HEK293 (cell line): Measurements from ENCODE around the gene VDAC1.

ENCODE experiments used
- GLIS1 ChIP-seq: fragments of 450-650 bp; formaldehyde crosslinking; IDR thresholded peaks from 2 replicates; pipeline ENCODE4 v1.5.1; 2016; ENCODE audit warnings: missing biosample characterization, missing genetic modification characterization
- HOXD13 ChIP-seq: sonication (generic); formaldehyde crosslinking; IDR thresholded peaks from 2 replicates; pipeline ENCODE4 v1.8.0; 2022; ENCODE audit warnings: missing genetic modification reagents, borderline replicate concordance
- INSM2 ChIP-seq: fragments of 450-650 bp; formaldehyde crosslinking; IDR thresholded peaks from 2 replicates; pipeline ENCODE4 v1.5.1; 2016; ENCODE audit warnings: missing biosample characterization, missing genetic modification characterization
- PBX3 ChIP-seq: sonication (generic); formaldehyde crosslinking; IDR thresholded peaks from 2 replicates; pipeline ENCODE4 v1.8.1; 2022; ENCODE audit warnings: mild to moderate bottlenecking, moderate library complexity, missing genetic modification reagents
- PRDM6 ChIP-seq: fragments of 450-650 bp; formaldehyde crosslinking; IDR thresholded peaks from 2 replicates; pipeline ENCODE4 v1.5.1; 2017; ENCODE audit warnings: missing biosample characterization, missing genetic modification characterization
- SCRT1 ChIP-seq: fragments of 450-650 bp; formaldehyde crosslinking; IDR thresholded peaks from 2 replicates; pipeline ENCODE4 v1.5.1; 2016; ENCODE audit warnings: missing biosample characterization, missing genetic modification characterization, borderline replicate concordance
- WT1 ChIP-seq: fragments of 450-650 bp; formaldehyde crosslinking; IDR thresholded peaks from 2 replicates; pipeline ENCODE4 v1.5.1; 2016; ENCODE audit warnings: missing biosample characterization, missing genetic modification characterization
- YY2 ChIP-seq: fragments of 450-650 bp; formaldehyde crosslinking; IDR thresholded peaks from 2 replicates; pipeline ENCODE4 v1.5.1; 2016; ENCODE audit warnings: missing biosample characterization, missing genetic modification characterization
- ZBTB7A ChIP-seq: fragments of 450-650 bp; formaldehyde crosslinking; IDR thresholded peaks from 2 replicates; pipeline ENCODE4 v1.5.1; 2016; ENCODE audit warnings: low read depth, missing biosample characterization, missing genetic modification characterization
- ZFP69B ChIP-seq: fragments of 450-650 bp; formaldehyde crosslinking; IDR thresholded peaks from 2 replicates; pipeline ENCODE4 v1.5.1; 2016; ENCODE audit warnings: missing biosample characterization, missing genetic modification characterization
- ZNF114 ChIP-seq: fragments of 450-650 bp; formaldehyde crosslinking; IDR thresholded peaks from 2 replicates; pipeline ENCODE4 v1.5.0; 2017; ENCODE audit warnings: missing biosample characterization, missing genetic modification characterization
- ZNF132 ChIP-seq: fragments of 450-650 bp; formaldehyde crosslinking; IDR thresholded peaks from 2 replicates; pipeline ENCODE4 v1.5.1; 2017; ENCODE audit warnings: missing biosample characterization, missing genetic modification characterization, borderline replicate concordance
- ZNF221 ChIP-seq: fragments of 450-650 bp; formaldehyde crosslinking; IDR thresholded peaks from 2 replicates; pipeline ENCODE4 v1.5.1; 2017; ENCODE audit warnings: missing biosample characterization, missing genetic modification characterization, borderline replicate concordance
- ZNF24 ChIP-seq: fragments of 450-650 bp; formaldehyde crosslinking; IDR thresholded peaks from 2 replicates; pipeline ENCODE4 v1.5.1; 2016; ENCODE audit warnings: missing biosample characterization, missing genetic modification characterization
- ZNF274 ChIP-seq, 2 experiments: fragments of 200-500 bp in 1 of 2; fragments of 450-650 bp in 1 of 2; sonication (Bioruptor generic) in 1 of 2; formaldehyde crosslinking in 1 of 2; IDR thresholded peaks; 2 replicates each; pipeline versions ENCODE4 v1.5.1 to v1.6.1; 2014 to 2016; ENCODE audit warnings: borderline replicate concordance in 1 of 2, inconsistent platforms in 1 of 2, low read length in 1 of 2, missing biosample characterization in 1 of 2, missing genetic modification characterization in 1 of 2
- ZNF302 ChIP-seq: fragments of 450-650 bp; formaldehyde crosslinking; IDR thresholded peaks from 2 replicates; pipeline ENCODE4 v1.5.1; 2016; ENCODE audit warnings: missing biosample characterization, missing genetic modification characterization, low read depth
- ZNF341 ChIP-seq: fragments of 450-650 bp; formaldehyde crosslinking; IDR thresholded peaks from 2 replicates; pipeline ENCODE4; 2016; ENCODE audit warnings: low read depth, missing biosample characterization, missing genetic modification characterization
- ZNF362 ChIP-seq: fragments of 450-650 bp; formaldehyde crosslinking; IDR thresholded peaks from 2 replicates; pipeline ENCODE4 v1.5.1; 2016; ENCODE audit warnings: missing biosample characterization, missing genetic modification characterization
- ZNF416 ChIP-seq: fragments of 450-650 bp; formaldehyde crosslinking; IDR thresholded peaks from 2 replicates; pipeline ENCODE4 v1.5.1; 2016; ENCODE audit warnings: missing biosample characterization, missing genetic modification characterization
- ZNF423 ChIP-seq: fragments of 450-650 bp; formaldehyde crosslinking; IDR thresholded peaks from 2 replicates; pipeline ENCODE4 v1.5.1; 2016; ENCODE audit warnings: missing biosample characterization, missing genetic modification characterization
- ZNF433 ChIP-seq: fragments of 450-650 bp; formaldehyde crosslinking; IDR thresholded peaks from 2 replicates; pipeline ENCODE4 v1.5.1; 2016; ENCODE audit warnings: missing biosample characterization, missing genetic modification characterization, low read depth
- ZNF548 ChIP-seq: fragments of 450-650 bp; formaldehyde crosslinking; IDR thresholded peaks from 2 replicates; pipeline ENCODE4 v1.5.1; 2016; ENCODE audit warnings: missing biosample characterization, missing genetic modification characterization
- ZNF560 ChIP-seq: fragments of 450-650 bp; formaldehyde crosslinking; IDR thresholded peaks from 2 replicates; pipeline ENCODE4 v1.5.1; 2017; ENCODE audit warnings: missing biosample characterization, missing genetic modification characterization, borderline replicate concordance
- ZNF600 ChIP-seq: fragments of 450-650 bp; formaldehyde crosslinking; IDR thresholded peaks from 2 replicates; pipeline ENCODE4 v1.5.1; 2016; ENCODE audit warnings: missing biosample characterization, missing genetic modification characterization
- ZNF639 ChIP-seq: fragments of 450-650 bp; formaldehyde crosslinking; IDR thresholded peaks from 2 replicates; pipeline ENCODE4 v1.5.1; 2016; ENCODE audit warnings: missing biosample characterization, missing genetic modification characterization
- ZNF692 ChIP-seq: fragments of 450-650 bp; formaldehyde crosslinking; IDR thresholded peaks from 2 replicates; pipeline ENCODE4 v1.5.1; 2016; ENCODE audit warnings: missing biosample characterization, missing genetic modification characterization
- ZNF768 ChIP-seq: fragments of 450-650 bp; formaldehyde crosslinking; IDR thresholded peaks from 2 replicates; pipeline ENCODE4 v1.5.1; 2018; ENCODE audit warnings: missing biosample characterization, mild to moderate bottlenecking, missing genetic modification characterization
- ZNF785 ChIP-seq: fragments of 450-650 bp; formaldehyde crosslinking; IDR thresholded peaks from 2 replicates; pipeline ENCODE4 v1.5.1; 2016; ENCODE audit warnings: missing biosample characterization, missing genetic modification characterization
- ZSCAN5A ChIP-seq: fragments of 450-650 bp; formaldehyde crosslinking; IDR thresholded peaks from 2 replicates; pipeline ENCODE4 v1.5.1; 2016; ENCODE audit warnings: missing biosample characterization, missing genetic modification characterization
- ZXDB ChIP-seq: fragments of 450-650 bp; formaldehyde crosslinking; IDR thresholded peaks from 2 replicates; pipeline ENCODE4 v1.5.1; 2016; ENCODE audit warnings: missing biosample characterization, missing genetic modification characterization

The VDAC1 gene

GRCh38 chr5:133968204-133968980, 36.4 kb downstream of the VDAC1 start, which contains the start of gene C5orf15 (continued):
- TF ChIP-seq ZNF362 = no peak
- TF ChIP-seq PRDM6 = no peak
- no peak for TF ChIP-seq WT1
- no peak for TF ChIP-seq ZNF785 (tag by site-specific recombination)
- no peak for TF ChIP-seq SCRT1 (tag by site-specific recombination)
- no peak for TF ChIP-seq ZNF341 (tag by site-specific recombination)
- TF ChIP-seq ZFP69B = peak; percentile 98
- no peak for TF ChIP-seq ZNF433 (tag by site-specific recombination)
- 0 out of 2 replicates have a peak, but pooled peaks have one; percentile 13 for TF ChIP-seq ZNF639 (tag by site-specific recombination)
- no peak for TF ChIP-seq ZNF416 (tag by site-specific recombination)
- no peak for TF ChIP-seq ZNF274 (IDR thresholded peaks at IDR 0.05; ENCODE audit: low read length)
- TF ChIP-seq ZNF274 (tag by site-specific recombination; IDR thresholded peaks at IDR 0.05; ENCODE audit: borderline replicate concordance) = no peak
- TF ChIP-seq ZXDB (tag by site-specific recombination) = peak; percentile 81
- TF ChIP-seq ZSCAN5A (tag by site-specific recombination) = peak; percentile 24; the same call in 1 of the 2 replicates
- TF ChIP-seq HOXD13 = no peak
- TF ChIP-seq YY2 (tag by site-specific recombination) = peak; percentile 92
- TF ChIP-seq ZNF132 = no peak
- TF ChIP-seq ZNF24 (tag by site-specific recombination) = peak; percentile 66; the same call in 1 of the 2 replicates
- no peak for TF ChIP-seq ZNF768 (tag by site-specific recombination)
- TF ChIP-seq INSM2 (tag by site-specific recombination) = no peak
- peak; percentile 98 for TF ChIP-seq ZNF600 (tag by site-specific recombination)
- TF ChIP-seq ZNF302 = no peak
- TF ChIP-seq PBX3 (CRISPR knock-in tag) = peak; percentile 74; the same call in 1 of the 2 replicates
- TF ChIP-seq ZNF548 (tag by site-specific recombination) = no peak
- TF ChIP-seq ZNF423 (tag by site-specific recombination) = no peak
- no peak for TF ChIP-seq ZNF560 (tag by site-specific recombination)
- no peak for TF ChIP-seq ZNF114
- TF ChIP-seq ZNF692 (tag by site-specific recombination) = peak; percentile 98
- TF ChIP-seq GLIS1 (tag by site-specific recombination) = no peak
- no peak for TF ChIP-seq ZNF221 (tag by site-specific recombination)
- peak; percentile 63; the same call in 1 of the 2 replicates for TF ChIP-seq ZBTB7A (tag by site-specific recombination)
